Activated T-helper 9 cell treated with anti-CD3 and anti-CD28 coated beads, Interleukin-2, amount 50 U/mL, for 16 hours (primary cell): ENCODE results near the gene ARID3A.
"Not testable (repeated sequence)": the region's sequence is repeated elsewhere in the genome, so short reads cannot be mapped to it uniquely, and the experiment has no call there.

Source experiments
- DNase-seq: peaks from one replicate; pipeline ENCODE4 v3.0.0-alpha.2; 2020; ENCODE audit warnings: low read depth

The ARID3A gene

GRCh38 chr19:925526-926322, at the start of gene ARID3A:
ARID3A (plus strand) TSS chr19:926035; CDS start chr19:929529, 3,494 bp downstream.
- peak; percentile 72 for DNase-seq

GRCh38 chr19:876089-876488, 49.7 kb upstream of the ARID3A start:
- DNase-seq = no peak

- no peak for DNase-seq
These were observed 49.0 kb upstream of the ARID3A start for GRCh38 chr19:876780-877314.

- DNase-seq = not testable (repeated sequence)
These were observed 47.7 kb upstream of the ARID3A start for GRCh38 chr19:877992-878660.

GRCh38 chr19:878751-879561, 46.9 kb upstream of the ARID3A start:
- not testable (repeated sequence) for DNase-seq

- DNase-seq = no peak
These were observed 46.0 kb upstream of the ARID3A start for GRCh38 chr19:879711-880438.

- no peak for DNase-seq
These were observed 44.3 kb upstream of the ARID3A start for GRCh38 chr19:881385-882071.

- no peak for DNase-seq
These were observed 42.9 kb upstream of the ARID3A start for GRCh38 chr19:882871-883497.

- DNase-seq = no peak
These were observed 42.1 kb upstream of the ARID3A start for GRCh38 chr19:883661-884211.

- no peak for DNase-seq
These were observed 41.2 kb upstream of the ARID3A start for GRCh38 chr19:884420-885211.

- DNase-seq = no peak
These were observed 40.2 kb upstream of the ARID3A start for GRCh38 chr19:885536-886224.

GRCh38 chr19:887072-887471, 38.8 kb upstream of the ARID3A start:
- DNase-seq = no peak

- DNase-seq = no peak
These were observed 38.2 kb upstream of the ARID3A start for GRCh38 chr19:887599-887998.

GRCh38 chr19:888581-889385, 37.1 kb upstream of the ARID3A start:
- peak; percentile 31 for DNase-seq

GRCh38 chr19:889662-890295, 36.1 kb upstream of the ARID3A start:
- no peak for DNase-seq

- no peak for DNase-seq
These were observed 35.0 kb upstream of the ARID3A start for GRCh38 chr19:890831-891230.

GRCh38 chr19:891421-892200, 34.2 kb upstream of the ARID3A start:
- DNase-seq = not testable (repeated sequence)
